Cardiac fibroblast (primary cell): ENCODE measurements around the gene PRRC1.
A peak's percentile ranks its signal among the peaks of the same experiment; 100 is the strongest.

Experiments
- DNase-seq, 2 donors: peaks; one replicate each; pipeline versions ENCODE4 v3.0.0 to v3.0.0-alpha.2; 2010; ENCODE audit warnings: low read depth in 2 of 2
- H3K4me3 ChIP-seq, 2 donors: replicated peaks in 1 of 2; 1 replicate in 1 of 2; 2 replicates in 1 of 2; pipeline ENCODE4 v1.5.1; 2011; ENCODE audit warnings: low read depth in 2 of 2, low read length in 2 of 2, mild to moderate bottlenecking in 2 of 2, moderate library complexity in 1 of 2
- TF ChIP-seq, protein P1 (sequence below): IDR thresholded peaks from one replicate; pipeline ENCODE4 v1.5.1; 2011; ENCODE audit warnings: low read depth, mild to moderate bottlenecking, low read length, inconsistent platforms

The PRRC1 gene

GRCh38 chr5:127549551-127549950 is 32.1 kb downstream of the PRRC1 start:
- no peak for DNase-seq
- TF ChIP-seq, protein P1, sequence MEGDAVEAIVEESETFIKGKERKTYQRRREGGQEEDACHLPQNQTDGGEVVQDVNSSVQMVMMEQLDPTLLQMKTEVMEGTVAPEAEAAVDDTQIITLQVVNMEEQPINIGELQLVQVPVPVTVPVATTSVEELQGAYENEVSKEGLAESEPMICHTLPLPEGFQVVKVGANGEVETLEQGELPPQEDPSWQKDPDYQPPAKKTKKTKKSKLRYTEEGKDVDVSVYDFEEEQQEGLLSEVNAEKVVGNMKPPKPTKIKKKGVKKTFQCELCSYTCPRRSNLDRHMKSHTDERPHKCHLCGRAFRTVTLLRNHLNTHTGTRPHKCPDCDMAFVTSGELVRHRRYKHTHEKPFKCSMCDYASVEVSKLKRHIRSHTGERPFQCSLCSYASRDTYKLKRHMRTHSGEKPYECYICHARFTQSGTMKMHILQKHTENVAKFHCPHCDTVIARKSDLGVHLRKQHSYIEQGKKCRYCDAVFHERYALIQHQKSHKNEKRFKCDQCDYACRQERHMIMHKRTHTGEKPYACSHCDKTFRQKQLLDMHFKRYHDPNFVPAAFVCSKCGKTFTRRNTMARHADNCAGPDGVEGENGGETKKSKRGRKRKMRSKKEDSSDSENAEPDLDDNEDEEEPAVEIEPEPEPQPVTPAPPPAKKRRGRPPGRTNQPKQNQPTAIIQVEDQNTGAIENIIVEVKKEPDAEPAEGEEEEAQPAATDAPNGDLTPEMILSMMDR = no peak
- no peak overlapping the region for H3K4me3 ChIP-seq

DNA sequence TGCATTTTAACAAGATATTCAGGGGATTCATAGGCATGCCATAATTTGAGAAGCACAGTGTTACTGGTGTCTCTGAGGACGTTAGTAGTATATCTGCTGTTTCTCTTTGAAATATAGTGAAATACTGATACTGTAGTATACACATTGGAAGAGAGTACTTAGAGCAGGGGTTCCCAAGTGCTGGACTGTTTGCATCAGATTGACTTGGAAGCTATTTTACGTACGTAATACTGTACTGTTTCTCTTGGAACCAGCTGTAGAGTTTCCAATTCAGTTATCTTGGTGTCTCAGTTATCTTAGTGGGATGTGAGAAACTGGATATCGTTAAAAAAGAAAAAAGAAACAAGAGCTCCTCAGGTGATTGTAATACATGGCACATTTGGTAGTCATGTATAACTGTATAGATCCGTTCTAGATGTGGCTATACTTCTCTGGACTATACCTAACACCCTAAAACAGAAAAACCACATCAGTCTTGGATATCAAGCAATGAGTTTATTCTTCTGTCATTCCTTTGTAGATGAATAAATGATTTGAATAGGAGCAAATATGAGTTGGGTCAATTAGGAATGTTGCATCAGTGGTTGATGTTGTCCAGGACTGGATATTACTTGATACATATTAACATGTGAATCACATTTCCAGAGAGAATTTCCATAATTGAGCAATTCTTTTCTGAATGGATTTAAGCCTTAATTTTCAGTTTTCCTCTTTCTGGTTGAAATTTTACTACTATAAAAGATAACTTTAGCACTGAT is 33.4 kb downstream of the PRRC1 start:
- DNase-seq = peak; percentile 11 to 49
- TF ChIP-seq, protein P1 = no peak
- H3K4me3 ChIP-seq = no peak overlapping the region

DNA sequence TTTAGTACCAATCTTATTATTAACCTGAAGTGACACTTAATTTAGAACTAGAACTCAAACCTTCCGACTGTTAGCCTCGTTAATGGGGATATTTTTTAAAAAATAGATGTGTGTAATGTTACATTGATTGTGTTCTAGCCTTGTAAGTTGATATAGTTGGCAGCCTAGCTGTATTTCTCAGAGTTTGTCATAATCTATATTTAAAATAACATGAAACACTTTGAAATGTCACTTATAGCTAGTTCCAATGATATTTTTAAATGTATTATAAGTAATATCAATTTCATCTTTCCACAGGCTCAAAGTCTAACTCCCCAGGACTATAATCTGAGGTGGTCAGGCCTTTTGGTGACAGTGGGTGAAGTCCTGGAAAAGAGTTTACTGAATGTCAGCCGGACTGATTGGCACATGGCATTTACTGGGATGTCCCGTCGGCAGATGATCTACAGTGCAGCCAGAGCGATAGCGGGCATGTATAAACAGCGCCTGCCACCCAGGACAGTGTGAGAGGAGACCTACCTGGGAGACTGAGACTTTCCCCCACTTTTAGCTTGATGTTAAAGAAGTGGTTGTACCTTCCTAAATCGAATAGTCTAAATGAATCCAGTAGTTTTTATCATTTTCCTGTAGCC is 34.1 kb downstream of the PRRC1 start:
- no peak overlapping the region for H3K4me3 ChIP-seq
- no peak for DNase-seq
- TF ChIP-seq, protein P1 = no peak

GRCh38 chr5:127555826-127556225 is 38.4 kb downstream of the PRRC1 start:
- no peak for DNase-seq
- no peak overlapping the region for H3K4me3 ChIP-seq
- TF ChIP-seq, protein P1 = no peak

- TF ChIP-seq, protein P1 = no peak
- H3K4me3 ChIP-seq = no peak overlapping the region
- DNase-seq = no peak
Observed at GRCh38 chr5:127556609-127557334, 39.3 kb downstream of the PRRC1 start.

GRCh38 chr5:127558273-127558672 is 40.8 kb downstream of the PRRC1 start:
- DNase-seq = no peak
- TF ChIP-seq, protein P1 = no peak
- H3K4me3 ChIP-seq = no peak overlapping the region
